Gastroesophageal sphincter (tissue), 4 donors: ENCODE results near the gene PICK1. TPM values are rescaled to one million over a fixed set of nuclear protein-coding genes. Genes with fewer than 3 reads are reported as not detected.
A peak's percentile ranks its signal among the peaks of the same experiment; 100 is the strongest.

Source experiments
- ATAC-seq: fragments of 150-250 bp; one replicate; pipeline ENCODE4 v1.9.1; 2016; ENCODE audit warnings: mild to moderate bottlenecking, moderate library complexity
- H3K27ac ChIP-seq, 4 donors: fragments of 200-600 bp; sonication (generic) in 3 of 4; 1 replicate in 3 of 4; 2 replicates in 1 of 4; pipeline ENCODE4 v1.5.1; 2016 to 2019
- H3K27me3 ChIP-seq: fragments of 200-600 bp; sonication (generic); one replicate; pipeline ENCODE4 v1.5.1; 2019
- H3K36me3 ChIP-seq, 2 donors: fragments of 200-600 bp; sonication (generic); one replicate each; pipeline ENCODE4 v1.5.1; 2019; ENCODE audit warnings: control low read depth in 1 of 2
- H3K4me1 ChIP-seq, 3 donors: fragments of 200-600 bp; sonication (generic); 1 replicate in 2 of 3; 2 replicates in 1 of 3; pipeline ENCODE4 v1.5.1; 2016 to 2019; ENCODE audit warnings: control low read depth in 2 of 3
- H3K4me3 ChIP-seq, 2 donors: fragments of 200-600 bp; sonication (generic); one replicate each; pipeline ENCODE4 v1.5.1; 2019; ENCODE audit warnings: mild to moderate bottlenecking in 1 of 2, moderate library complexity in 1 of 2
- H3K9me3 ChIP-seq, 3 donors: fragments of 200-600 bp; sonication (generic); one replicate each; pipeline ENCODE4 v1.5.1; 2017 to 2019; ENCODE audit warnings: control low read depth in 2 of 3
- CTCF ChIP-seq, 4 experiments: fragments of 200-600 bp in 2 of 4; fragments of 450-650 bp in 2 of 4; sonication (generic) in 1 of 4; IDR thresholded peaks; one replicate each; pipeline ENCODE4 v1.5.1; 2017 to 2019; ENCODE audit warnings: antibody characterized with exemption in 4 of 4, mild to moderate bottlenecking in 2 of 4, moderate library complexity in 2 of 4
- EP300 ChIP-seq: sonication (generic); formaldehyde crosslinking; IDR thresholded peaks from one replicate; pipeline ENCODE4 v1.6.1; 2017; ENCODE audit warnings: antibody characterized with exemption, mild to moderate bottlenecking
- POLR2A ChIP-seq, 2 donors: fragments of 450-650 bp; IDR thresholded peaks; one replicate each; pipeline ENCODE4 v1.6.1; 2017; ENCODE audit warnings: antibody characterized with exemption in 2 of 2, mild to moderate bottlenecking in 2 of 2, moderate library complexity in 1 of 2
- POLR2AphosphoS5 ChIP-seq: sonication (generic); formaldehyde crosslinking; IDR thresholded peaks from one replicate; pipeline ENCODE4 v1.6.1; 2017; ENCODE audit warnings: antibody characterized with exemption
- WGBS, 2 donors: methylation state at CpG; one replicate each; pipeline ENCODE4 v1.1.5; 2018; ENCODE audit warnings: low coverage in 1 of 2; 5-methylcytosine and 5-hydroxymethylcytosine counted together
- total RNA-seq, 4 donors: library from RNA; depleted of rRNA; stranded (reverse); fragments of >200 nt; gene quantifications; one replicate each; pipeline ENCODE4 v1.1.0, GENCODE V29; 2016

Gene PICK1
- total RNA-seq, 4 donors from 2014 or later: 20.3 to 35.3 (median 25.7) TPM

DNA sequence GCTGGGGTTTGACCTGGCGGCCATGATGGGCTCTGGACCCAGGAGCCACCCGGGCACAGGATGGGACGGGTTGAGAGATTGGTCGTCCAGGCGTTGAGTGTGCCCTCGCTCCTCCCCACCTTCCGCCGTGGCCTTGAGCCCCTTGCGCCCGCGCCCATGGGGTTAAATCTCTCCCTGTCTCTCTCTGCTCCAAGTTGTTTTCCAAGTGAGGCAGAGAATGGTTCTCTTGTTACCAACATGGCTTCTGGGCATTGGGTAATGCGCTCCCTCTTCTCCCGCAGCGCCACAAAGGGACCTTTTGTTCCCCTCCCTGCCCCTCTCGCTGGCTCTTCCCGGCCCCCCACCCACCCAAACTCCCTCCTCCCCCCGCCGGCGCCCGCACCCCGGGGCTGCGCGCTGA, 18.8 kb upstream of the PICK1 start:
- Histone ChIP-seq H3K4me3 (no peak overlapping the region), H3K27ac (peak overlapping the region in 3 of 4 donors; percentile 70 to 80 (median 73)), H3K4me1 (peaks cover 4 to 49% (median 12%) of the 10 kb centered on the region in 3 donors)

DNA sequence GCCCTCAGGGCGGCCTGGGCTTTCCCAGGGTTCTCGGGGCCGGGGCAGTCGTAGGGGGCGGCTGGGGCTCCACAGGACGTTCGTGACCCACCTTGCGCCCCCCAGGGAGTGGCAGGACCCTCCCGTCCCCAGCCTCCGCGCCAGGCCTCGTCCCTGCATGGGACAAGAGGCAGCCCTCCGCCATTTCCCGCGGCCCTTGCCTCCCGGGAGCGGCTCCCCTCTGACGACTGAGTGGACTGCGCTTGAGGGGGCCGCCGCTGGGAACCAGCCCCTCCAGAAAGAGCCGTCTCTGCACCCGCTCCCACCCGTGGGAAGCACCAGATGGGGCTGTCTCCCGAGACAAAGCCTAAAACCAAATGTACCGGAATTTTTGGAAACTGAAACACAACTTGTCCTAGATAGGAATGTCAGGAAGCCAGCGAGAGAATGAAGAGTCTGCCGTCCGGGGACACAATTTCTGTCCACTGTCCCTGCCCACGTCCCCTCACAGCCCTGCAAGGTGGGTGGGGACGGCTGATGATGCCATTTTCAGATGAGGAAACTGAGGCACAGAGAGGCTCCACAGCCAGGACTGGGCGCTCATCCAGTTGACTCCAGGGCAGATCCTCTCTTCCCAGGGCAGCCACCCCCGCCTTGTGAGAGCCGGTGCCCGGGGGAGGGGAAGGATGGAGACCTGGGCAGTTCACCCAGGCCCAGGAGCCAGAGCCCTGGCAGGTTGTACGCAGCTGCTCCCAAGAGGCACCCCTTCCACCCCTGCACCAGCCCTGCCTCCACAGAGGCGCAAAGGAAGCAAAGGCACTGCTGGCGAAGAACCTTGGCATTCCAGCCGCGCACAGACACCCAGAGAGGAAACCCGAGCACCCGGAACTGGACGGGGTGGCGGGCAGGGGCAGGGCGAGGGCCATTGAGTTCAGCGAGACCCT, 18.1 kb upstream of the PICK1 start:
- Histone ChIP-seq H3K36me3 (no peaks in the 10 kb centered on the region), H3K4me1 (peaks cover 3 to 41% (median 4%) of the 10 kb centered on the region in 3 donors), H3K9me3 (no peaks in the 10 kb centered on the region), H3K27me3 (no peaks in the 10 kb centered on the region), H3K4me3 (peak overlapping the region in 1 of 2 donors; percentile 21), H3K27ac (peak overlapping the region in 3 of 4 donors; percentile 70 to 80 (median 73))
- 20 to 75% methylated on average over 1 to 4 of the region's 46 CpGs for WGBS, 2 donors
- TF ChIP-seq POLR2A (IDR thresholded peaks at IDR 0.05) (no peak), CTCF (IDR thresholded peaks at IDR 0.05) (no peak), EP300 (no peak), POLR2AphosphoS5 (no peak)
- ATAC-seq: no peak

More for the DNA sequence above, 18.8 kb upstream of the PICK1 start:
- Histone ChIP-seq H3K36me3 (no peaks in the 10 kb centered on the region), H3K27me3 (no peaks in the 10 kb centered on the region), H3K9me3 (no peaks in the 10 kb centered on the region)
- ATAC-seq: no peak
- 94% methylated on average over 6 of the region's 23 CpGs; no CpG with 5 or more reads in 1 of the 2 donors for WGBS, 2 donors
- TF ChIP-seq POLR2AphosphoS5: no peak
- no peak for TF ChIP-seq CTCF (IDR thresholded peaks at IDR 0.05)
- no peak for TF ChIP-seq EP300
- TF ChIP-seq POLR2A (IDR thresholded peaks at IDR 0.05): no peak

GRCh38 chr22:38040953-38041759, 16.0 kb upstream of the PICK1 start:
- H3K27me3 ChIP-seq: no peaks in the 10 kb centered on the region
- no peak for ATAC-seq
- no peak for TF ChIP-seq CTCF (IDR thresholded peaks at IDR 0.05)
- no peak for TF ChIP-seq EP300
- no peak for TF ChIP-seq POLR2A (IDR thresholded peaks at IDR 0.05)
- peaks cover 0 to 25% (median 0%) of the 10 kb centered on the region in 3 donors for H3K4me1 ChIP-seq
- H3K27ac ChIP-seq: peak overlapping the region in 2 of 4 donors; percentile 70 to 80
- no peaks in the 10 kb centered on the region for H3K9me3 ChIP-seq
- no peaks in the 10 kb centered on the region for H3K36me3 ChIP-seq
- 51 to 66% methylated on average over 2 to 15 of the region's 20 CpGs for WGBS, 2 donors
- no peak overlapping the region for H3K4me3 ChIP-seq

DNA sequence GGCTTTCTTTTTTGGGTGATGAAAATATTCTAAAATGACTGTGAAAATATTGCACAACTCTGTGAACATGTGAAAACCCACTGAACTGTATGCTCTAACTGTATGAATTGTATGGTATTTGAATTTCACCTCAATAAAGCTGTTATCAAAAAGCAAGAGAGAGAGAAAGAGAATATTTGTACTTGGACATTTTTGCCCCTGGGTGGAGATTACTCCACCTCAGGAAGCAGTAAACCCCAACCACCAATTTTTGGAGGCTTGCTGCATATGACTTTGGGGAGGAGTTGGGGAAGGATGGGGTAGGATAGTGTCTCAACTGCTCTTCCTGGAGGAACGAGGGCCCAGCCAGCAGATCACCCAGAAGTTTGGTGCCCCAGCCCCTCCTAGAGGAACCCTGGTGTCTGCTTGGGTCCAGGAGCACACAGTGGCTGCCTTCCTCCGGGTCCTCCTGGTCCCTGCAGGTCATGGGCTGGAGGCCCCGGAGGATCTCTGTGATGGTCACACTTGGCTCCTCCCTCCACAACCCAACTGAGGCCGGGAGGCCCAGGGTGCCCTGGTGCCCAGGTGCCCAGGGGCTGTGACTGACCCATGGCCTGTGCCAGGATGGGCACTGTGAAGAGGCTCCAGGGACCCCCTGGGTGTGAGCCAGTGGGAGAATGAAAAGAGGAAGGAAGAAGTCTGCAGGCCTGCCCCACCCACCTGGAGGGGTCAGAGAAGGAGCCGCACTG, 15.3 kb upstream of the PICK1 start:
- H3K27ac ChIP-seq: peak overlapping the region in 2 of 4 donors; percentile 70 to 80
- ATAC-seq: peak; percentile 26
- 57 to 100% methylated on average over 1 of the region's 5 CpGs for WGBS, 2 donors

More for the DNA sequence above, 15.3 kb upstream of the PICK1 start:
- Histone ChIP-seq H3K9me3 (no peaks in the 10 kb centered on the region), H3K27me3 (no peaks in the 10 kb centered on the region), H3K36me3 (no peaks in the 10 kb centered on the region), H3K4me3 (no peak overlapping the region), H3K4me1 (peaks cover 0 to 25% (median 0%) of the 10 kb centered on the region in 3 donors)
- no peak for TF ChIP-seq POLR2AphosphoS5
- no peak for TF ChIP-seq CTCF (IDR thresholded peaks at IDR 0.05)
- no peak for TF ChIP-seq POLR2A (IDR thresholded peaks at IDR 0.05)
- TF ChIP-seq EP300: no peak
